ENCODE results near the gene GPR52. TPM values are rescaled to one million over a fixed set of nuclear protein-coding genes. Genes with fewer than 3 reads are reported as not detected.

GPR52 gene
- total RNA-seq, 1 donor from 2014 or later: 2.3 TPM

DNA sequence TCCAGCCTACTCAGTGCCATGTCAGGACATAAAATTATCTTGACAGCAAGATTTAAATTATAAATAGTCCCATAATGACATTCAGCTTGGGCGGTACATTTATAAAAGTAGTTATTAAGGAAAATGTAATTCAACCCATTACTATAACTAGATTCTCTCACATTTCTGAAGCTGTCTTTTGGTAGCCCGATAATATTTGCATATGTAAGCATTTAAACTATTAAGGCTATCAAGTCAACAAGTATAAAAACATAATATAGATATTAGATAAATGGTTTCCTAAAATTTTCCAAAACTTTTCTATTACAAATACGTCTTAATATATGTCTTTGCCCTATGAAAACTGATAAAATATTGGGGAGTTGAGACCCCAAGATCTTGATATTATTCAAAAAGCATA lies 21.6 kb upstream of the GPR52 start:
- no peak for DNase-seq (ENCODE audit: low spot score)
- Mint-ChIP-seq H3K4me3 (ENCODE audit: low read depth) (no peak overlapping the region), H3K36me3 (ENCODE audit: low read depth) (no peaks in the 10 kb centered on the region), H3K27me3 (ENCODE audit: low read depth) (no peaks in the 10 kb centered on the region), H3K9me3 (no peaks in the 10 kb centered on the region), H3K4me1 (ENCODE audit: low read depth) (no peaks in the 10 kb centered on the region), H3K27ac (no peak overlapping the region)
- intact Hi-C loops (cut with micrococcal nuclease): no loop called here

DNA sequence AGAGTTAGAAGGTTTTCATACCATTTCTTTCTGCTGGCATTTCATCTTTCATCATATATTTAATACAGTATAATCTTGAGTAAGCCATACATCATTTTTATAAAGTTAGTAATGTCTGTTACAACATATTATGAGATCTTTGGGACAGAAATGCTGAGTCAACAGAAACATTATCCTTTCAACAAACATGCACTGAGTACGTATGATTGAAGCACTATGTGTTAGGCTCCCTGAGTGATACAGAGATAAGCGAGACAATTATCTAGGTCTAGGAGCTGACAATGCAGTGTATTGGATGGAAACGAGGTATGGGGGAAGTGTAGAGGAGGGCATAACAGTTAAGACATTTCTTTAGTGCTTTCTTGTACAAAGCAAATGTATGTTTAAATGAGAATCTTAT lies 19.7 kb upstream of the GPR52 start:
- H3K27me3 Mint-ChIP-seq (ENCODE audit: low read depth): no peaks in the 10 kb centered on the region
- no peak for DNase-seq (ENCODE audit: low spot score)
- intact Hi-C loops (cut with micrococcal nuclease): no loop called here
- no peaks in the 10 kb centered on the region for H3K9me3 Mint-ChIP-seq
- no peaks in the 10 kb centered on the region for H3K36me3 Mint-ChIP-seq (ENCODE audit: low read depth)
- H3K4me3 Mint-ChIP-seq (ENCODE audit: low read depth): no peak overlapping the region
- H3K27ac Mint-ChIP-seq: no peak overlapping the region
- H3K4me1 Mint-ChIP-seq (ENCODE audit: low read depth): no peaks in the 10 kb centered on the region

DNA sequence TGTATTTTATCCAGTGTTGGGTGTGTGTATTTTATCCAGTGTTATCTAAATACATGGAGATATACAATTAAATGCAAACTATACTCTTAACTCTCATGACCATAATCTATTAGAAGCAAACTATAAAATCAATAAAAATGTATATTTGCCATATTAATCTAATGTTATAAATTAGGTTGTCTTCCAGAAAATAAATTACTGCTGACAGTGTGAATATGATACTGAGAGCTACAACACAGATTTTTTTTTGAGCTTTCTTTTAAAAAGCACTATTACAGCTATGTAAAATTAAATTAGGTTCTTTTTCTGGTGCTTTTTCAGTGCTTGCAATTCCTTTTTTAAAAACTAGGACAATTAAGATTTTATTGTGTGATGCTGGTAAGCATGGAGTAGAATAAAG lies 19.0 kb upstream of the GPR52 start:
- Mint-ChIP-seq H3K9me3 (no peaks in the 10 kb centered on the region), H3K4me1 (ENCODE audit: low read depth) (no peaks in the 10 kb centered on the region)
- DNase-seq (ENCODE audit: low spot score): no peak

DNA sequence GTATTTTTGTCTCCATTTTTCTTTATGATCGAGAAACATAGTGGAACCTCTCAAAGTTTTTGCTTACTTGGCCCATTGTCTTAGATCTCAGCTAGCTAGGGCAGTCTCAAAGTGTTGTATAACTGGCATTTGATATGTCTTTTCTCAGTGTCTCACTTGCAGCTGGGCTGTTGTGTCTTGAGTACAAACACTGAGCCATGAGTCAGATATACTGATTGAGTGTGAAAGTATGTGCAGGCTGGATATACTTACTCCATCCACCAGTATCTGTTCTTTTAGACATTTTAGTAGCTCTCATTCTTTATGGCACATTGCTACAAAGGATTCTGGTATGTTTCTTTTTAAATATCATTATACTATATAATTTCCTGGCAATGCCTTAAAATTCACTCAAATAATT lies 14.3 kb upstream of the GPR52 start:
- Mint-ChIP-seq H3K36me3 (ENCODE audit: low read depth) (no peaks in the 10 kb centered on the region), H3K27ac (no peak overlapping the region), H3K27me3 (ENCODE audit: low read depth) (no peaks in the 10 kb centered on the region), H3K4me1 (ENCODE audit: low read depth) (no peaks in the 10 kb centered on the region), H3K9me3 (no peaks in the 10 kb centered on the region), H3K4me3 (ENCODE audit: low read depth) (no peak overlapping the region)
- DNase-seq (ENCODE audit: low spot score): no peak
- intact Hi-C loops (cut with micrococcal nuclease): no loop called here

More for the DNA sequence above, 19.0 kb upstream of the GPR52 start:
- no peaks in the 10 kb centered on the region for H3K27me3 Mint-ChIP-seq (ENCODE audit: low read depth)
- intact Hi-C loops (cut with micrococcal nuclease): no loop called here
- no peaks in the 10 kb centered on the region for H3K36me3 Mint-ChIP-seq (ENCODE audit: low read depth)
- H3K27ac Mint-ChIP-seq: no peak overlapping the region
- no peak overlapping the region for H3K4me3 Mint-ChIP-seq (ENCODE audit: low read depth)

DNA sequence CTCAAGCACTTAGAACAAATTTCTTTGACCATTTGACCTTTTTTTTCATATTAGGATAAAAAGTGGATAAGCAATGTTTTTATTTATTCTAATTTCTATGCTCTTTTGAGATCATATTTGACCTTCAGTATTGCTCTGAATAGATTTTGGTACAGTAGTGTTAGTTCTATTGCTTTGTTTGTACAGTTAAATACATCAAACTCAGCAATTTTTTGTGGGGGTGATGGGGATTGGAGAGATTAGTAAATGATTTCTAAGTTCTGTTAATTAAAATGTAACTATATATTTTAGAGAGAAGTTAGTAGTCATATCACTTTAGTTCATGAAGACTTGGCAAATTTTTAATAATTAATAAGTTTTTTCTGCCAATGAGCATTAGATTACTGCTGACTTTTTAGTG lies 2.4 kb upstream of the GPR52 start:
- Mint-ChIP-seq H3K4me1 (ENCODE audit: low read depth) (no peaks in the 10 kb centered on the region), H3K36me3 (ENCODE audit: low read depth) (no peaks in the 10 kb centered on the region), H3K9me3 (no peaks in the 10 kb centered on the region), H3K27me3 (ENCODE audit: low read depth) (no peaks in the 10 kb centered on the region), H3K4me3 (ENCODE audit: low read depth) (no peak overlapping the region), H3K27ac (no peak overlapping the region)
- intact Hi-C loops (cut with micrococcal nuclease): no loop called here
- DNase-seq (ENCODE audit: low spot score): no peak

DNA sequence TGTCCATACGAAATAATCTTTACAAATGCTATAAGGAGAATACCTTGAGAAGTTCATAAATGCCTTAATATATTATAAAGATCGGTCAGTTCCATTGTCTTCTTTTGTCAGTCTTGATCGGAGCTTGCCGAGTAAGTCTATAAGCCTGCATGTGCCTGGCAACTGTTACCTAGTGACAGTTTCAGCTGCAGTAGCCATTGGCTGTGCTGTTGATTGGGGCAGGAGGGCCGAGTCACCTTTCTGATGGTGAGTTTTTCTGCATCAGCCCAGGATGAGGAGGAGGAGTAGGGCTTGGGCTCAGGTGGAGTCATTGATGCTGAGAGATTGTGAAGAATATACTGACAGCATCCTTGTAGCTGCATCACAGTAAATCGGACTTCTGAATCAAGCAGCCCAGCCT lies 1.9 kb upstream of the GPR52 start:
- Mint-ChIP-seq H3K9me3 (no peaks in the 10 kb centered on the region), H3K27ac (no peak overlapping the region), H3K4me3 (ENCODE audit: low read depth) (no peak overlapping the region), H3K36me3 (ENCODE audit: low read depth) (no peaks in the 10 kb centered on the region), H3K27me3 (ENCODE audit: low read depth) (no peaks in the 10 kb centered on the region), H3K4me1 (ENCODE audit: low read depth) (no peaks in the 10 kb centered on the region)
- intact Hi-C loops (cut with micrococcal nuclease): no loop called here
- DNase-seq (ENCODE audit: low spot score): no peak

DNA sequence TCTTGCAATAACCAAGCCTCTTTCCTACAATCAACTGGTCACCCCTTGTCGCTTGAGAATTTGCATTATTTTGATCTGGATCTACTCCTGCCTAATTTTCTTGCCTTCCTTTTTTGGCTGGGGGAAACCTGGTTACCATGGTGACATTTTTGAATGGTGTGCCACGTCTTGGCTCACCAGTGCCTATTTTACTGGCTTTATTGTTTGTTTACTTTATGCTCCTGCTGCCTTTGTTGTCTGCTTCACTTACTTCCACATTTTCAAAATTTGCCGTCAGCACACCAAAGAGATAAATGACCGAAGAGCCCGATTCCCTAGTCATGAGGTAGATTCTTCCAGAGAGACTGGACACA lies 743 bp downstream of the GPR52 start:
- intact Hi-C loops (cut with micrococcal nuclease): no loop called here
- Mint-ChIP-seq H3K27me3 (ENCODE audit: low read depth) (no peaks in the 10 kb centered on the region), H3K36me3 (ENCODE audit: low read depth) (no peaks in the 10 kb centered on the region), H3K4me3 (ENCODE audit: low read depth) (no peak overlapping the region), H3K9me3 (no peaks in the 10 kb centered on the region), H3K4me1 (ENCODE audit: low read depth) (no peaks in the 10 kb centered on the region), H3K27ac (no peak overlapping the region)
- no peak for DNase-seq (ENCODE audit: low spot score)

DNA sequence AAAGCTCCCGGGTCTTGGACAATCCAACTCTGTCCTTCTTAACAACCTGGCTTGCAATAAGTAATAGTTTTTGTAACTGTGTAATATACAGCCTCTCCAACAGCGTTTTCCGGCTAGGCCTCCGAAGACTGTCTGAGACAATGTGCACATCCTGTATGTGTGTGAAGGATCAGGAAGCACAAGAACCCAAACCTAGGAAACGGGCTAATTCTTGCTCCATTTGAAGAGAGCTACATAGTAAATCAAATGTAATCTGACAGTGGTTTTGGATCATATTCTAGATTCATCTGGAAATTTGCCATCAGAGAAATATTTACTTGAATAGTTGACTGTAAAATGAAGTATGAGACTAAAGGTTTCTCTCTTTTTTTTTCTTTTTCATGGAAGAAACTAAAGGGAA lies 1.2 kb downstream of the GPR52 start:
- Mint-ChIP-seq H3K9me3 (no peaks in the 10 kb centered on the region), H3K36me3 (ENCODE audit: low read depth) (no peaks in the 10 kb centered on the region), H3K4me1 (ENCODE audit: low read depth) (no peaks in the 10 kb centered on the region), H3K27ac (no peak overlapping the region), H3K27me3 (ENCODE audit: low read depth) (no peaks in the 10 kb centered on the region), H3K4me3 (ENCODE audit: low read depth) (no peak overlapping the region)
- intact Hi-C loops (cut with micrococcal nuclease): no loop called here
- DNase-seq (ENCODE audit: low spot score): no peak

DNA sequence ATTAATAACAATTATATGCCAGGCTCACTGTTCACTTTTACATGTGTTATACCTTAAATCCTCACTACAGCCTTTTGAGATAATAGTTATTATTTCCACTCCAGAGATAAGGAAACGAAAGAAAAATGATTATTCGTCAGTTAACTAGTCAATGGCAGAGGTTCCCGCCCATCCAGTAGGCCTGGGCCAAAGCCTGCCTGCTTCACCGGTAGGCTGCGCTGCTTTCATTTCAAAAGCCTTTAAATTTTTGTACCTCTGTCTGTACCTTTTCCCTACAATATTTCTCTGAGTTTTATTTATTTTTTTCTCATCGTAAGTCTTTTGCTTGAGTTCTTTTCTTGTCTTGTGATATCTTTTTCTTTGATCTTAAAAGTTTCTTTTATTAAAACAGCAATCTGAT lies 3.6 kb downstream of the GPR52 start:
- no peaks in the 10 kb centered on the region for H3K4me1 Mint-ChIP-seq (ENCODE audit: low read depth)
- no peaks in the 10 kb centered on the region for H3K27me3 Mint-ChIP-seq (ENCODE audit: low read depth)
- intact Hi-C loops (cut with micrococcal nuclease): no loop called here
- DNase-seq (ENCODE audit: low spot score): no peak
- no peak overlapping the region for H3K27ac Mint-ChIP-seq
- no peaks in the 10 kb centered on the region for H3K9me3 Mint-ChIP-seq
- no peaks in the 10 kb centered on the region for H3K36me3 Mint-ChIP-seq (ENCODE audit: low read depth)
- H3K4me3 Mint-ChIP-seq (ENCODE audit: low read depth): no peak overlapping the region

DNA sequence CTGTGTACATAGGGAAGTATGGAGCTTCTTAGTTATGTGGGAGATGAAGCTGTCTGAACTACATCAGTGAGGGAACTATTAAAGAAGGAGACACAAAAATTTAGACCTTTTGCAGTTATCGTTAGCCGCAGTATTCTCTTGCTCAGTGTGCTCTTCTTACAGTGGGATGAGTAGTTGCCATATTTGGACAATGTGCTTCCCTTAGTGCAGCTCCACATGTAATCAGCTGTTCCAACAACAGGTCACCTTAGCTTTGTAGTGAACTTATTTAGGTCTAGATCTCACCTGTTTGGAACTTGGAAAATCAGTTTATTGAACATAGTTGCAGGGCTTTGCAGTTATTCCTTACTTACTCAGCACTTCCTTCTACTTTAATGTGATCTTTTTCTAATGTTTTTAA lies 18.1 kb downstream of the GPR52 start:
- intact Hi-C loops (cut with micrococcal nuclease): no loop called here
- Mint-ChIP-seq H3K27ac (no peak overlapping the region), H3K4me3 (ENCODE audit: low read depth) (no peak overlapping the region), H3K36me3 (ENCODE audit: low read depth) (no peaks in the 10 kb centered on the region), H3K9me3 (no peaks in the 10 kb centered on the region), H3K4me1 (ENCODE audit: low read depth) (no peaks in the 10 kb centered on the region), H3K27me3 (ENCODE audit: low read depth) (no peaks in the 10 kb centered on the region)
- no peak for DNase-seq (ENCODE audit: low spot score)

DNA sequence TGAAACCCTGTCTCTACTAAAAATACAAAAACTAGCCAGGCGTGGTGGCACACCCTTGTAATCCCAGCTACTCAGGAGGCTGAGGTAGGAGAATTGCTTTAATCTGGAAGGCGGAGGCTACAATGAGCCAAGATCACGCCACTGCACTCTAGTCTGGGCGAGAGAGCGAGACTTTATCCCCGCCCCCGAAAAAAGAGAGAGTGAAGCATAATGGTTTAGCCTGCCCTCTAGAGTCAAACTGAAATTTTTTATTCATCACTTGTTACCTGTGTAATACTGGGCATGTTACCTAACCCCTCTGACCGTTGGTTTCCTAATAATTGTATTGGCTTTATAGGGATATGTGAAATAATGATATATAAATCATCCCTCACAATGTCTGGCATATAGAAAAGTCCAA lies 18.8 kb downstream of the GPR52 start:
- H3K4me3 Mint-ChIP-seq (ENCODE audit: low read depth): no peak overlapping the region
- no peak overlapping the region for H3K27ac Mint-ChIP-seq
- no peaks in the 10 kb centered on the region for H3K4me1 Mint-ChIP-seq (ENCODE audit: low read depth)
- no peaks in the 10 kb centered on the region for H3K27me3 Mint-ChIP-seq (ENCODE audit: low read depth)
- no peak for DNase-seq (ENCODE audit: low spot score)
- intact Hi-C loops (cut with micrococcal nuclease): no loop called here
- no peaks in the 10 kb centered on the region for H3K9me3 Mint-ChIP-seq
- no peaks in the 10 kb centered on the region for H3K36me3 Mint-ChIP-seq (ENCODE audit: low read depth)

DNA sequence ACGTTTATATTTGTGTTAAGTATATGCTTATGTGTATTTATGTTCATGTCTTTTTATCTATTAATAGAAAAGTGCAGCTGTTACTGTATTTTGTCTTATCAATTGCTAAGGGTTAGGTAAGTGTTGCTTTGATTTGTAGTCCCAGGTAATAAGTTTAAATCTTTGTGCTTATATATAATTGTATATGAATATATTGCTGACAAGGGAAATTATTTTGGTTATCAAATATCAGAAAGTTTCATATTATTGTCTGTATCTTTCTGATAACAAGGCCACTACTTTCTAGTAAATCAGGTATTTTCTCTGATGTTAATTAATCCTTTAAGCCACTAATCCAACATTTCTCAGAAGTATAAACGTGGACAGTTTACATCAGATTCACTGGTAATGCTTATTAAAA lies 21.3 kb downstream of the GPR52 start:
- no peak for DNase-seq (ENCODE audit: low spot score)
- intact Hi-C loops (cut with micrococcal nuclease): no loop called here
- Mint-ChIP-seq H3K27ac (no peak overlapping the region), H3K9me3 (no peaks in the 10 kb centered on the region), H3K4me1 (ENCODE audit: low read depth) (no peaks in the 10 kb centered on the region), H3K4me3 (ENCODE audit: low read depth) (no peak overlapping the region), H3K36me3 (ENCODE audit: low read depth) (no peaks in the 10 kb centered on the region), H3K27me3 (ENCODE audit: low read depth) (no peaks in the 10 kb centered on the region)

DNA sequence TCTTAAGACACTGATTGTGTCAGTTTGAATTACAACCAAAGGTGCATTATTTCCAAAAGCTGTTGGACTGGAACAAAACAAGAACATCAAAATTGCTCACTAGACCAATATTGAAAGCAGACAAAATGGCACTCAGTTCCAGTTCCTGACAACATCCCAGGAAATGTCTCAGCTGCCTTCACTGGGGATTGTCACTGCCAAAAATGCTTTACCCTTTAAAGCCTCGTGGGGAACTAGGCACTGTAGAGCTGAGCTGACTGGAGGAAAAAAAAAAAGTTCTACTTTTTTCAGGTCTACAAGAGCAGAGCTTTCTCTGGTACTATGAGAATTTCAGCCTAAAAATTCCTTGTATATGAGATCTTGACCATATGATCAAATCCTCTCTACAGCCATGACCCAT lies 21.9 kb downstream of the GPR52 start:
- no peak overlapping the region for H3K27ac Mint-ChIP-seq
- DNase-seq (ENCODE audit: low spot score): no peak
- no peaks in the 10 kb centered on the region for H3K4me1 Mint-ChIP-seq (ENCODE audit: low read depth)
- H3K27me3 Mint-ChIP-seq (ENCODE audit: low read depth): no peaks in the 10 kb centered on the region
- H3K9me3 Mint-ChIP-seq: no peaks in the 10 kb centered on the region
- intact Hi-C loops (cut with micrococcal nuclease): no loop called here
- no peak overlapping the region for H3K4me3 Mint-ChIP-seq (ENCODE audit: low read depth)
- H3K36me3 Mint-ChIP-seq (ENCODE audit: low read depth): no peaks in the 10 kb centered on the region

DNA sequence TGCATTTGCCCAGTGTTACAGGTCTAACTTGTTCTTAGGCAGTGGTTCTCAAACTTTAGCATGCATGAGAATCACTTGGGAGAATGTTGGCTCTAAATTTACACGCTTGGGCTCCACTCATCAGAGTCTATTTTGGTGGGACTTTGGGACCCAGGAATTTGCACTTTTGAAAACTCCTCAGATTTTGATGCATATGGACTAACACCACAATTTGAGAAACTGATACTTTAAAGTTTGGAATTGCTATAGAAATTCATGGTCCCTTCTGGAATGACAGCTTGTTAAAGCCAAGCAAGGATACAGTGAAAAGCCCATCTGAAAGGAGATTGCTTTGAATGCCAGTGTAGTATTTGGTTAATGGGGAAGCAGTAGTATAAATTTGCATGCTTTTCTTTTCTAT lies 31.5 kb downstream of the GPR52 start:
- H3K27me3 Mint-ChIP-seq (ENCODE audit: low read depth): no peaks in the 10 kb centered on the region
- no peaks in the 10 kb centered on the region for H3K9me3 Mint-ChIP-seq
- DNase-seq (ENCODE audit: low spot score): no peak
- no peak overlapping the region for H3K4me3 Mint-ChIP-seq (ENCODE audit: low read depth)
- no peaks in the 10 kb centered on the region for H3K36me3 Mint-ChIP-seq (ENCODE audit: low read depth)
- intact Hi-C loops (cut with micrococcal nuclease): no loop called here
- H3K27ac Mint-ChIP-seq: no peak overlapping the region
- no peaks in the 10 kb centered on the region for H3K4me1 Mint-ChIP-seq (ENCODE audit: low read depth)
